ENCODE measurements around the gene DNAJB11.
"Not testable (repeated sequence)": the region's sequence is repeated elsewhere in the genome, so short reads cannot be mapped to it uniquely, and the experiment has no call there.

The DNAJB11 gene

GRCh38 chr3:186626254-186626847, 55.8 kb downstream of the DNAJB11 start:
- no peaks in the 10 kb centered on the region for H3K4me1 Mint-ChIP-seq (ENCODE audit: low read depth)
- peaks cover 1% of the 10 kb centered on the region for H3K36me3 Mint-ChIP-seq (ENCODE audit: low read depth)
- H3K9me3 Mint-ChIP-seq, result no peaks in the 10 kb centered on the region
- H3K27me3 Mint-ChIP-seq (ENCODE audit: low read depth), result peaks cover 22% of the 10 kb centered on the region
- no peak overlapping the region for H3K27ac Mint-ChIP-seq
- H3K4me3 Mint-ChIP-seq, result no peak overlapping the region

- peaks cover 1% of the 10 kb centered on the region for H3K36me3 Mint-ChIP-seq (ENCODE audit: low read depth)
- H3K9me3 Mint-ChIP-seq, result no peaks in the 10 kb centered on the region
- peaks cover 22% of the 10 kb centered on the region for H3K27me3 Mint-ChIP-seq (ENCODE audit: low read depth)
- H3K27ac Mint-ChIP-seq, result no peak overlapping the region
- no peaks in the 10 kb centered on the region for H3K4me1 Mint-ChIP-seq (ENCODE audit: low read depth)
- H3K4me3 Mint-ChIP-seq, result no peak overlapping the region
These were observed 57.4 kb downstream of the DNAJB11 start for GRCh38 chr3:186627852-186628414.

- H3K27ac Mint-ChIP-seq, result no peak overlapping the region
- peaks cover 15% of the 10 kb centered on the region for H3K27me3 Mint-ChIP-seq (ENCODE audit: low read depth)
These were observed 58.2 kb downstream of the DNAJB11 start for GRCh38 chr3:186628756-186629155.

GRCh38 chr3:186630950-186631641, 60.6 kb downstream of the DNAJB11 start:
- Mint-ChIP-seq H3K36me3 (ENCODE audit: low read depth) (peaks cover 1% of the 10 kb centered on the region), H3K4me3 (no peak overlapping the region), H3K27ac (no peak overlapping the region), H3K27me3 (ENCODE audit: low read depth) (peaks cover 28% of the 10 kb centered on the region), H3K4me1 (ENCODE audit: low read depth) (no peaks in the 10 kb centered on the region), H3K9me3 (no peaks in the 10 kb centered on the region)

More at GRCh38 chr3:186628756-186629155, 58.2 kb downstream of the DNAJB11 start:
- Mint-ChIP-seq H3K4me3 (no peak overlapping the region), H3K36me3 (ENCODE audit: low read depth) (peaks cover 1% of the 10 kb centered on the region), H3K9me3 (no peaks in the 10 kb centered on the region), H3K4me1 (ENCODE audit: low read depth) (no peaks in the 10 kb centered on the region)

- H3K27ac Mint-ChIP-seq, result no peak overlapping the region
- H3K9me3 Mint-ChIP-seq, result no peaks in the 10 kb centered on the region
- peaks cover 28% of the 10 kb centered on the region for H3K27me3 Mint-ChIP-seq (ENCODE audit: low read depth)
- H3K36me3 Mint-ChIP-seq (ENCODE audit: low read depth), result peaks cover 1% of the 10 kb centered on the region
- no peaks in the 10 kb centered on the region for H3K4me1 Mint-ChIP-seq (ENCODE audit: low read depth)
- no peak overlapping the region for H3K4me3 Mint-ChIP-seq
These were observed 63.0 kb downstream of the DNAJB11 start for GRCh38 chr3:186633481-186633880.

- H3K4me3 Mint-ChIP-seq; H3K36me3 Mint-ChIP-seq (ENCODE audit: low read depth); H3K9me3 Mint-ChIP-seq; H3K27ac Mint-ChIP-seq; H3K4me1 Mint-ChIP-seq (ENCODE audit: low read depth): not testable (repeated sequence)
- peaks cover 28% of the 10 kb centered on the region for H3K27me3 Mint-ChIP-seq (ENCODE audit: low read depth)
These were observed 63.7 kb downstream of the DNAJB11 start for GRCh38 chr3:186634207-186634606.

Measured in T-helper 1 cell treated with Interleukin-12 subunit alpha and Interleukin-12 subunit beta and Interleukin-4 antibody, amounts not matched to agents 30 μg/mL and 1 μg/mL, for 36 hours (primary cell).